NCI-H2107 (cell line): ENCODE measurements around the gene HDAC4.
"Not testable (repeated sequence)": the region's sequence is repeated elsewhere in the genome, so short reads cannot be mapped to it uniquely, and the experiment has no call there.

Experiments
- DNase-seq: peaks from one replicate; lab custom pipeline; 2025; lab: John Stamatoyannopoulos, UW

Gene HDAC4

DNA sequence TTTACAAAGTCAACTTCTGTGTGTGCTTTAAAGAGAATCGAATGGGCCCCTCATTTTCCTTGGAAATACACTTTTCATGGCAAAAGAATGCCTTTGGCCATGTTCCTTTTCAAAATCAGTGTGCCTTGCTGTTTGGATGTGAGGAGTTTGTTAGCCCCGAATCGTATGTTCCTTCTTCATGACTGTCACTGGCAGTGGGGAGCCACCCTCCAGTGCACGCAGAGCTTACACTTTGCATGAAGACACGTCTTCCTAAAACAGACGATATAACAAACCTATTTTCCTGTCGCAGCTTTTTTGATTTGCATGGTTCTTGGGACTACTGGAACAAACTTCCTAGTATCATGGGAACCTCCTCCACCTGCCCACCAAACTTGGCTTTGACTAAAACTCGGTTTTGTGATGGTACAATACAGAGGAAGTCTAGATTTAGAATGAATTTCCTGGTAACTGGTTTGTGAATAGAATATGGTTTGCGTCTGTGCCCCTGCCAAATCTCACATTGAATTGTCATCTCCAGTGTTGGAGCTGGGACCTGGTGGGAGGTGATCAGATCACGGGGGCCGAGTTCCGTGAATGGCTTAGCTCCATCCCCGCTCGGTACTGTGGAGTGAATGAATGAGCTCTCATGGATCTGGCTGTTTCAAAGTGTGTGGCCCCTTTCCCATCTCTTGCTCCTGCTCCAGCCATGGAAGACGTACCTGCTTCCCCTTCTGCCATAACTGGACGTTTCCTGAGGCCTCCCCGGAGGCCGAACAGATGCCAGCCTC lies 358.1 kb downstream of the HDAC4 start:
- no peak for DNase-seq

DNA sequence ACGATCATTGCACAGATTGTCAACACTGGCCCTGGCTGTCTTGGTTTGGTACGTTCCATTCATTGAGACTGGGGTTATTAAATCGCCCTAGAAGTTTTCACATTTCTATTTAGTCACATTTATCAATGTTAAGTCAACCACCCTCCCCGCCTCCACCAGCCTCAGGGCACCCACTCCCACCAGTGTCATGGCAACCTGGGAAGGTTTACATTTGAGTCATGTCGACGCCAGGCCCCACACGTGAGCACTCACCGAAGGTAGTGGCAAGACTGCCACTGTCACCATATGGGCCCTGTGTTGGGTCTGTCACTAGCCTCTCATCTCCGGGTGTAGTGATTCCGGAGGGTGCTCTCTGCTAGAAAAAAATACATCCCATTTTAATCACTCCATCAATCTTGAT lies 358.8 kb downstream of the HDAC4 start:
- no peak for DNase-seq

DNA sequence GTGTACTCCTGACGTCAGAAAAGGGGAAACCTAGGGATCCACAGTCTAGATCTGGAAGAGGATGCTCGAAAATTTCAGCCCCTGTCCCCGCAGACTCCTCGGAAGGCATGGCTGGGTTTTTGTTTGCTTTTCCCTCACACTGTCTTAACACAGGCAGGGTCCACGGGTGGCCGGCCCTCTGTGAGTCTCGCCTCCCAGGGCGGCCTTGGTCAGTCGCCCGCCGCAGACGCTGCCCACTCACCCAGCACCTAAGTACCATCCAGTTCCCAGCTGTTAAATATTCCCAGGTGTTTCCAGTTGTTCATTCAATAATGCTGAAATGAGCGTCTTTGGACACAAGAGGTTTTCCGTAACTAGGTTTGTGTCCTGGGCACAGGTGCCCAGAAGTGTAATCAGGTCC lies 359.8 kb downstream of the HDAC4 start:
- no peak for DNase-seq

DNA sequence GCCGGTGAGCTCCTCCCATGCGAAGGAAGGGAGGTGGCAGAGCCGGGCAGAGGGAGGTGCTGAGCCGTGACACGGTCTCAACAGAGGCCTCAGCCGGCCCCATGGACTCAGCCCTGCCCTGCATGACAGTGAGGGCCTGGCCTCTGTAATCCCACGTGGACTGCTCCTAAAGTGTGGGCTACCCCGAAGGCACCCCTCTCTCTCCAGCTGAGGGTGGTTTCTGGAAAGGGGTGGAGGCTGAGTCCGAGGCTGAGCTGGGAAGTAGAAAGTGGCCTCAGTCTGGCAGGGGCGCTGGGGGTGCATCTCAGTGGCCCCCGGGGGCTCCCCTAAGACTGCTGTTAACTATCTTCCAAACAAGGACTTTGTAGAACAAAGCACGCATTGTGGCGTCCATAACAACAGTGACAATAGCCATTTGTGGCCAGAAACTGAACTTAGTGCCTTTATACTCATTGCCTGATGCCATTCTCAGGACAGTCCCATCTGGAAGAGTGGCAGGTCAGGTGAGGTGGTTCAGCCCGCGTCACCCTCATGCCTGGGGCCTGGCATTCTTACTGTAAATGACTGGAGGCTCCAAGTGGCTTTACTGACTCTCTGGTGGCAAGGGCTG lies 360.6 kb downstream of the HDAC4 start:
- no peak for DNase-seq

DNA sequence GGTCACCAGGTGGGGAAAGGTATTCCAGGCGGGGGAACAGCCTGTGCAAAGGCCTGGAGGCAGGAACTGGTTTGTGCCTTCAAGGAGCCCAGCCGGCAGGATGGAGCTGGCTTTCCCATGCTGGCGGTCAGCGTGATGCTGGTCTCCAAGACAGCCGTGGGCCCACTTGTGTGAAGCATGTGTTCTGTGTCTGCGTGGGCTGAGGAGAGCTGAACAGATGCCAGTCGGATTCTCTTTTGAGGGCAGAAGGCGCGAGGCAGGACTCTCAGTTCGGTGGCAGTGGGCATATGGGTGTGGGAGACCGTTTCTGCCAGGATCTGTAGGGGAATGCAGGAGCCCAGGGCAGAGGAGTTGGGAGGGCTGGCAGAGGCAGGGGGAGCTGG lies 361.4 kb downstream of the HDAC4 start:
- DNase-seq: no peak

DNA sequence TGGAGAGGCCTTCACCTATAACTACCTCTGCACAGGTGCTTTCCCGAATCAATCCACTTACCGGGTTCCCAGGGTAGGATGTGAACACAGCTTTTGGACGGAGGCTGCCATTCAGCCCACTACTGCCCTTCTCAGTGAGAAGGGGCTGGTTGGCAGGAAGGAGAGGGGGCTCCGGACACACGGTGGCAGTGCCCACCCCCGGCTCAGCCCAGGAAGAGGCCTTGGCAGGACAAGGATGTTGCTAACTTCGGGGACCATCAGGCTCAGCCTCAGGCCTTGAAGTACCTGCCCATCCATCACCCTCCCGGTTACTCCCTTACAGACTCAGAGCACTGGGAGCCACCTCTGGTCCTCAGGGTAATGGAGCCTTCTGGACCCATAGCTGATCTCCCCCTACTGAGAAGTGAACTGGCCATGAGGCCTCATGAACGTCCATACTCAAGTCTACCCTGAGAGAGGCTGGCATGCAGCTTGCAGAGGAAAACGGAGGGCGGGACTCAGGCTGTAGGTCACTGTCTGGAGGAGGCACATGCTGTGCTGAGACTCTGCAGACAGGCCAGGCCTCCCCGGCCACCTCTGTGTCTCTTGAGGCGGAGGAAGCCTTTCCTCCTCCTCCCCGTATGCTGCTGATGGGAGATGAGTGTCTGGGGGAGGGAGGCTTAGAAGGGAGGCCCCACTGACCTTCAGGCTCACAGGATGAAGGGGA lies 361.9 kb downstream of the HDAC4 start:
- no peak for DNase-seq

DNA sequence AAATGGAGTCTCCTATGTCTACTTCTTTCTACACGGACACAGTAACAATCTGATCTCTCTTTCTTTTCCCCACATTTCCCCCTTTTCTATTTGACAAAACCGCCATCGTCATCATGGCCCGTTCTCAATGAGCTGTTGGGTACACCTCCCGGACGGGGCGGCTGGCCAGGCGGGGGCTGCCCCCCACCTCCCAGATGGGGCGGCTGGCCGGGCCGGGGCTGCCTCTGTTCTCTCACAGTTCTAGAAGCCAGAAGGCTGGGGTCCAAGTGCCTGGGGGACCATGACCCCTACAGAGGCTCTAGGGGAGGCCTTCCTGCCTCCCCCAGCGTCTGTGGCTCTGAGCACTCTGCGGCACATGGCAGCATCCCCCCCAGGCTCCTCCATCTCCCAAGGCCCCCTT lies 362.5 kb downstream of the HDAC4 start:
- not testable (repeated sequence) for DNase-seq

DNA sequence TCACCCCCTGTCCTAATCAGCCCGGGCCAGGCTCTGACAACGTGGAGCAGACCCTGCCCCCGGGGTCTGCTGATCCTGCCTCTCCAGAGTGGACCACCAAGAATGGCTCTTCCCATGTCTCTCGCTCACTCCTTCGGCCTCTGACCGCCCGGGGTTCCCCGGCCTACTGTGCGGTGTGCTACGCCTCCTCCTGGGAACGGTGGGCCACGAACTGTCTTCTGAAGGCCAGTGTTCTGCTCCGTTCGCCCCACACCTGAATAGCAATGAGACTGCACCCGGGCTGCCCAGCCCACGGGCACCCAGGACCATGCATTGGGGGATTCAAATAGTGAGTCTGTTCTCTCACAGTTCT lies 363.3 kb downstream of the HDAC4 start:
- DNase-seq: no peak

DNA sequence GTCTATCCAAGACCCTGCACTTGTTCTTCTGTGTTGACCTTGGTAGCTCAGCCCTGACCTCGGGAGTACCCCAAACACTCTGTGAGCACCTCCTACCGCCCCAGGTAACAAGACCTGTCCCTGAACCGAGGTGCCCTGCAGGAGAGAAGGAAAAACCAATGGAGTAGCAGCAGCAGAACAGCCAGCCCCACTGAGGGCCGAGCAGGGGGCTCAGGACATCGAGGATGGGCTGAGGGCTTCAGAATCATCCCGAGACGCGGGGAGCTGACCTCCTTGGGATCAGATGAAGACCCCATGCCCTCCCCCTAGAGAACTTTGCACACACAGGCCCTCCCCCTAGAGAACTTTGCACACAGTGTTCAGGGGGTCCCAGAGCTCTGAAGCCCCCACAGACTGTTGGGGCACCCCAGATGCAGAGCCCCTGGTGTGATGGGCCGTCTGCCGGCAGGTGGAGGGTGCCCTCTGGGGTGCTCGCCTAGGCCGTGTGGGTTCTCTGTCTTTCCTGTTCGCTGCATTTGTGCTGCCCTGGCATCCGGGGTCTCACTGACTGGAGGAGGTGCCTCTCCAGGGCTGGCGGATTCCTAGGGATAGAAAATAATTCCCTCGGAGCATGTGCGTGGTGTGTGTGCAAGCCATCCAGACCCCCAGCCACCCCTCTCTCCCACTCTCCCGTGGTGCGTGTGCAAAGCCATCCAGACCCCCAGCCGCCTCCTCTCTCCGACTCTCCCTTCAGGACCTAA lies 363.8 kb downstream of the HDAC4 start:
- DNase-seq: no peak

DNA sequence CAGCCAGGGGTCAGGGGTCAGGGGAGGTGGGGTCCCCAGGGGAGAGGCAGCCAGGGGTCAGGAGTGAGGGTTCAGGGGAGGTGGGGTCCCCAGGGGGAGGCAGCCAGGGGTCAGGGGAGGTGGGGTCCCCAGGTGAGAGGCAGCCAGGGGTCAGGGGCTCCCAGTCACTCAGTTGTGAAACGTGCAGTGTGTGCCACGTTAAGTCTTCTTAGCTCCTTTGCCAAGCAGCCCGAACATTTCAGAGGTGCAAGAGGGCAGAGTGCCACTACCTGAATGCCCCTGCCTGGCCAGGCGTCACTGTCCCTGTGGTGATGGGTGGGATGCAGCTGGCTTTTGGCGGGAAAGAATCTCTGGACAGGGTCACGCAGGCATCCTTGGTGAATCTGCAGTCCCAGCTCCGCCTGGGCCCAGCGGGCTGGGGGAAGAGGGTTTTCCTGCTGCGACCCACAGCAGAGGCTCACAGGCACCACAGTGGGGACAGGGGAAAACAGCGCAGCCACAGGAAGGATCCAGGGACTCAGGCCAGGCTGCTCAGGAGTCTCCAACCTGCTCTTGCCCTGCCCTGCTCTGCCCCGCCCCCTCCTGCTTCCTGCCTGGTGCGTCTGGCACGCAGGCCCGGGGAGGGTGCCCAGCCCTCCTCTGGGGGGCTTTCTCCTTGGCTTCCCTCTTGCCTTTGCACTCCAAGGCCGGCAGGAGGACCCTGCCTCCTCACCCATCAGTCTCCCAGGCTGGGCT lies 364.7 kb downstream of the HDAC4 start:
- no peak for DNase-seq

DNA sequence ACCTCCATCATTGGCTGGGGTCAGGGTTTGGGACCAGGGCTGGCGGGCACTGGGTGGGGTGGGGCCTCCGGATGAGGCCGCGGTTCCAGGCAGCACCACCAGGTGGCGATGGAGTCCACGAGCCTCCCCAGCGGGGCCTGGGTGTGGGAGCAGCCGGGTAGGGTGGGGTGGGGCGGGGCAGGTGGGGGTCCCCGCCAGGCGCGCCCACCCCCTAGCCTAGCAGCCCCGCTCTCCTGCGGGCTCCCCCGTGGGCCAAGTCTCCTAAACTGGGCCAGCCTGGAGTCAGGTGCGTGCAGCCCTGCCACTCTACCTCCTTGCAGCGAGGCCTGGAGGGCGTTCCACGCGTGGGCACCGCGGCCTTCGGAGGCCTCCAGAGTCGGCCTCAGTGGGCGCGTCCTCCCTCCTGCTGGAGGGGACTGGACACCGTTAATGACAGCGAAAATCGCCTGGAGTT lies 365.4 kb downstream of the HDAC4 start:
- DNase-seq: peak; percentile 13

DNA sequence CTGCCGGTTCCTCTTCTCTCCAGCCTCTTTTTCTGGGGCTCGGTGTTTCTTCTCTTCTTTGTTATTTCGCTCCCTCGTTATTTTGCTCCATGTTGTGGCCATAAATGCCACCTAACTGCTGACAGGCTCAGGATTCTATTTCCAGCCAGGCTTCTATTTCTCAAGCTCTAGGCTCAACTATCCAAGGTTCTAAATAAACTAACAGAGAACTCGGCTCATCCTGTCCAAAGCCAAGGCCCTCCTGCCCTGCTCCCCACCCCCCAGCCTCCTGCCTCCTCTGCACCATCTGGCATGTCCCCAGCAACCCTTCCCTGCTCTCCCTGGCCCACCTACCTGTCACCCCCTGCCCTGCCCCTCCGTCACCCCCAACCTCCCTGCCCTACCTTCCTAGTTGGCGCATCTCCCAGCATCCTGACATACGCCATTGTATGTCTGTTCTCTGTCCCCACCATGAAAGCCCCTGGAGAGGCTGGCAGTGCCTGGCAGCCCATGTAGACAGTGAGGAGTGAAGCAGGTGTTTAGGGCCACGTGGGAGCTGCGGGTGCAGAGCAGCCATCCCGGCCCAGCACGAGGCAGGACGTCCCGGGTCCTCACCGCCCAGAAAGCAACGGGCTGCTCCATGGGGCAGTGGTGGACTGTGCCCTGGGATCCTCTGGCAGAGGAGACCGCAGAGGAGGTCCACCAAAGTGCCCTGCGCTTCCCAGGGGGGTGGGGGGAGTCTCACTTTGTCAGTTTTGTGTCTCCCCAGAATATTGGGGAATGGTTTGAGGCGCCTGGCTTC lies 366.1 kb downstream of the HDAC4 start:
- no peak for DNase-seq

DNA sequence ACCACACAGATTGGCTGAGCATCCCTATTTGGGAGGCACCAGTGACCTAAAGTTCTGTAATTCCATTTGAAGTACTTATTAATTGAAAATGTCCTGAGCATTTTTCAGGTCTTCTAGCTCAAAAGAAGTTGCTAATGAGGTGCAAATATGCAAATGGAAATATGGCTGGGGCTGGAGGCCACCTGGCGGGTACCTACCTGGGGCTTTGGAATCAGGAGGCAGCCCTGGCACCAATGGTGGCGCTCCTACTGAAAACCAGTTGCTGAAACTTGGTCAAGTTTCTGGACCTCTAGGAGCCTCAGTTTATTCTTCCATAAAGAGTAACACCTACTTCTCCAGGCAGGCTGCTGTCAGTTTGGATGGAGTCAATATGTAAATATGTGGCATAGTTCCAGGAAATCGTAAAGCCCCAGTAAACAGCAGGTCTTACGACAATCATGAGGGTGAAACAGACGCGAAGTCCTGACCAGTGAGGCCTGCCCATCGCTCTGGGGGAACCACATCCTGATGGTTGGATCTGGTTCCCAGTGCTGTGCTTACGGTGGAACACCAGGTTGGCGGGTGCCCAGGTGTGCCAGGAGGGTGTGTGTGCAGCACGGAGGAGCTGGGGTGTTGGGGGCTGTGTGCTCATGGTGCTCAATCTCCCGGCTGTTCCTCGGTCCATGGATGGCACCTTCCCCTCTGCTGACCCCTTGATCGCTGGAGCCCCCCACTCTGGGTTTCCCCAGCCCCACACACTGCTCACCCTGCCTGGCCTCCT lies 366.8 kb downstream of the HDAC4 start:
- no peak for DNase-seq

DNA sequence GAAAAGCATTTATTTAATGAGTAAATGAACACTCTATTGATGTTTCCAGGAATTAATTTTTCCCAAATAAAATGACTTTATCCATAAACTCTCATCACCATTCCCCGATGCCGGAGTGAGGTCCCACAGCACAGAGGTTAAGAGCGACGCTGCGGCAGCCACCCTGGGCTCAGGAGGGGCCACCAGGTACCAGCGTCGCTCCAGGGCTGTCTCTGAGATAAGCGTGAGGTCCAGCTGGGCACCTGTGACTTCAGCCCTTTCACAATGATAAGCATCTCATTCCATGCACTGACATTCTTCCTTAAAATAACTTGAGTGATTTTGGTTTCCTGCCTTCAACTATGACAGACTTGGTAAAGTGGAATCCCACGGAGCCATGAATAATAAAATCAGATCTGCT lies 370.9 kb downstream of the HDAC4 start:
- no peak for DNase-seq

DNA sequence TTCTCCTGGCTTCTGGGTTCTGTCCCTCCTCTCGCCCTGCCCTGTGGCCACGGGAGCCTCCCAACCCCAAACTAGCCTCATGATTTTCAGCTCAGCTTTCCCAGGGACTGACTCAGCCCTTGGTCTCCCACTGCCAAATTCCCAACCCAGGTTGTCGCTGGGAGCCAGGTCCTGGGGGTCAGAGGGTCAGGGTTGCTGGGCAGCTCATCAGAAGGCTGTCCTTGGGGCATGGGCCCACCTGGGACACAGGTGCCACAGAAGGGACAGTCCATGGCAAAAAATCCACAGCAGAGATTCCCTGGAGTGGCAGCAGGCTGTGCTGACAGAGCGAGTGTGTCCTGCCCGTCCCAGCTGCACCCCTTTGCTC lies 372.6 kb downstream of the HDAC4 start:
- DNase-seq: no peak

DNA sequence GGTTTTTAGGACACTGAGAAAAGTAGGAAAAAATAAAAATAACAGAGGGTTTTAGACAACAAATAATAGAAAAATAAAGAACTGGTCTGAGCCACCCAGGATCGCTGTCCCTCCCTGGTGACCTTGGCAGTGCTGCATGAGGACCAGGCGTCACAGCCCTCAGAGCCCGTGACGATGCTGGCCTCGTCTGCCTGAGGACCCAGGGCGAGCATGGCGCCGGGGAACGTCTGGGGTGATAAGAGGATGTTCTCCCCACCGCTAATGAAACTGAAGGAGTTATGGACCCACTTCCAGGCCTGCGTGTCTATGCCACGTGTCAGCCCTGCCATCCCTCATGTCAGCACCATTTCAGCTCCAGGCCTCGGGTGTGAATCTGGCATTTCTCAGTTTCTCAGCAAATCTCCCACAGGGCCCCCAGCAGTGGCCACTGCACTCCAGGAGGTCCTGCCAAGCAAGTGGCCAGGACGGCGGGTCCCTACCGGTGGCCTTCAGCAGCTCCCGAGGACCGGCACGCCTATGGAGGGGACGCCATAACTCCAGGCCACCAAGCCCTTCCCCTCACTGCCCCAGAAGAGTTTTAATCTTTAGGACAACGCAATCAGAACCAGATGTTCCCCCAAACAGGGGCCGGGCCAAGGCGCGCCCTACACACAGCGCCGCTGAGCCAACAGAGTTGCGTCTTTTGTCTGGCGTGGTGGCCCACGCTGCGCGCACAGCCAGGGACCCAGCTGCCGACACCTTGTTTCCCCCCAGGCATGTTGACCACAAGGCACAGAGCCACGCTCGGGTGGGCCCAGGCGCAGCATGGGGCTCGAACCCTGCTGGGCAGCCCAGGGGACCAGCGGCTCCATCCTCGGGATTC lies 373.2 kb downstream of the HDAC4 start:
- no peak for DNase-seq

DNA sequence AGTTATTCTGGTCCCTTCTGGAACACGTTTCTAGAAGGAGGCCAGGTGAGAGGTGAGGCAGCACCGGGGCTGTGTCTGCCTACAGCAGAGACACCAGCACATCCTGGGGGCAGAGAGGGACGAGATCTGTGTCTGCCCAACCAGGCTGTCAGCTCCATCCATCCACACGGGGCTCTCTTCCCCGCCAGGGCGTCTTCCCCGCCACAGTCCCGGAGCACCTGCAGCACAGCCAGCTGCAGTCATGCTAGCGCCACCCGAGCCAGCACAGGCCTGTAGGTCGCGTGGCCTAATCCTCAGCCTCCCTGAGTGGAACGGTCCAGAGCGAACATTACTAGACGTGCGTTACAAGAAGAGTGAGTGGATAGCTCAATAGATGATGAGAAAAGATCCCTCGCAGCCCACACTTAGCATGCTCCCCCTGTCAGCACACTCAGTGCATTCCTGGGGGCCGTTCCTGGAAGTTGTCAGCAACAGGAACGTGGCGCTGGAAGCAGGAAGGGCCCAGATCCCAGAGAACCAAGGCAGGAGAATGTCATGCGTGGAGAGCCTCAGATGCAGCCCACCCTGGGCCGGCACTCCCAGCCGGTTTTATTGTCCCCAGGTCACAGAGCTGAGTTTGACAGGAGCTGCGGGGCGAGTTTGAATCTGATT lies 374.0 kb downstream of the HDAC4 start:
- DNase-seq: no peak

DNA sequence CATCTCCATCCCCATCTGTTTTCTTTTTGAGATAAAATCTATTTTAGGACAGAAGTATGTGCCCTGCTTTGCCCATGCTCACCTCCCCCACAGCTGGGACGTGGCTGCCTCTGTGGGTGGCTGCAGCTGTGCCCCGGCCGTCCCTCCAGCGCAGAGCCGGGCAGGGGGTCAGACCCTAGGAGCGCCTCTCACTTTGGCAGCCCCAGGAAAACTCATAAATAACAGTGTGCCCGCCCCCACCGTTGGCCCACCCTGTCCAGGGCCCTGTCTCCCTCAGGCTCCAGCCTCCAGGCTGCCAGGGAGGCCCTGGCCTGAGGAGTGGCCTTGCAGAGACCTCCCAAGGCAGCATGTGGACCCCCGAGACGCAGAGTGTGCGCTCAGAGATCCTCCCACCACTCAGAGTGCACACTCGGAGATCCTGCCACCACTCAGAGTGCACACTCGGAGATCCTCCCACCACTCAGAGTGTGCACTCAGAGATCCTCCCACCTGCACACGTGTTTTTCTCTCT lies 374.8 kb downstream of the HDAC4 start:
- DNase-seq: no peak
